WERI-Rb-1 (cell line): ENCODE measurements around the gene FAM161B.
"Not testable (repeated sequence)": the region's sequence is repeated elsewhere in the genome, so short reads cannot be mapped to it uniquely, and the experiment has no call there.

Experiments used
- DNase-seq: peaks from one replicate; pipeline ENCODE4 v3.0.0-alpha.2; 2020
- H3K27ac ChIP-seq: fragments of 250-450 bp; sonication (Bioruptor Pico); 2 replicates; pipeline ENCODE4 v1.5.1; 2020; ENCODE audit warnings: mild to moderate bottlenecking, moderate library complexity
- H3K27me3 ChIP-seq: fragments of 250-450 bp; sonication (Bioruptor Pico); 2 replicates; pipeline ENCODE4 v1.5.1; 2021; ENCODE audit warnings: mild to moderate bottlenecking, low read depth, moderate library complexity; ENCODE audit not compliant: insufficient read depth, severe bottlenecking
- H3K36me3 ChIP-seq: fragments of 250-450 bp; sonication (Bioruptor Pico); 2 replicates; pipeline ENCODE4 v1.5.1; 2020; ENCODE audit warnings: mild to moderate bottlenecking, moderate library complexity
- H3K4me3 ChIP-seq: 2 replicates; pipeline ENCODE4 v1.5.1; 2011; ENCODE audit warnings: low read depth, mild to moderate bottlenecking, control low read depth, low read length
- H3K9me3 ChIP-seq: fragments of 250-450 bp; sonication (Bioruptor Pico); 2 replicates; pipeline ENCODE4 v1.5.1; 2021; ENCODE audit warnings: mild to moderate bottlenecking, moderate library complexity; ENCODE audit not compliant: severe bottlenecking
- CTCF ChIP-seq: IDR thresholded peaks from 2 replicates; pipeline ENCODE4 v1.5.1; 2011; ENCODE audit warnings: low read depth, mild to moderate bottlenecking, control low read depth, inconsistent platforms, low read length

Gene FAM161B

GRCh38 chr14:73995977-73996378, 46.1 kb upstream of the FAM161B start:
- Histone ChIP-seq H3K27ac (no peak overlapping the region), H3K36me3 (no peaks in the 10 kb centered on the region), H3K4me3 (no peak overlapping the region), H3K9me3 (no peaks in the 10 kb centered on the region), H3K27me3 (no peaks in the 10 kb centered on the region)
- DNase-seq, result no peak
- TF ChIP-seq CTCF, result no peak

DNA sequence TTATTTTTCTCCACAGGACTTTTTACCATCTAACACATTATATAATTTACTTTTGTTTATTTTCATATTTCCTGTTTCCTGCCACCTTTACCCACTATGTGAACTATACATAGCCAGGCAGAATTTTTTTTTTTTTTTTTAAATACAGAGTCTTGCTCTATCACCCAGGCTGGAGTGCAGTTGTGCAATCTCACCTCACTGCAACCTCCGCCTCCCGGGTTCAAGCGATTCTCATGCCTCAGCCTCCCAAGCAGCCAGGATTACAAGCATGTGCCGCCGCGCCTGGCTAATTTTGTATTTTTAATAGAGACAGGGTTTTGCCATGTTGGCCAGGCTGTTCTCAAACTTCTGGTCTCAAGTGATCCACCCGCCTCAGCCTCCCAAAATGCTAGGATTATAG, 45.0 kb upstream of the FAM161B start:
- not testable (repeated sequence) for H3K27me3 ChIP-seq, H3K4me3 ChIP-seq, H3K27ac ChIP-seq, DNase-seq, H3K9me3 ChIP-seq, H3K36me3 ChIP-seq

- DNase-seq, result no peak
- H3K27me3 ChIP-seq, result no peaks in the 10 kb centered on the region
- H3K27ac ChIP-seq, result no peak overlapping the region
- TF ChIP-seq CTCF, result no peak
- H3K9me3 ChIP-seq, result no peaks in the 10 kb centered on the region
- H3K4me3 ChIP-seq, result no peak overlapping the region
- no peaks in the 10 kb centered on the region for H3K36me3 ChIP-seq
These were observed 41.2 kb upstream of the FAM161B start for GRCh38 chr14:73991092-73991491.

DNA sequence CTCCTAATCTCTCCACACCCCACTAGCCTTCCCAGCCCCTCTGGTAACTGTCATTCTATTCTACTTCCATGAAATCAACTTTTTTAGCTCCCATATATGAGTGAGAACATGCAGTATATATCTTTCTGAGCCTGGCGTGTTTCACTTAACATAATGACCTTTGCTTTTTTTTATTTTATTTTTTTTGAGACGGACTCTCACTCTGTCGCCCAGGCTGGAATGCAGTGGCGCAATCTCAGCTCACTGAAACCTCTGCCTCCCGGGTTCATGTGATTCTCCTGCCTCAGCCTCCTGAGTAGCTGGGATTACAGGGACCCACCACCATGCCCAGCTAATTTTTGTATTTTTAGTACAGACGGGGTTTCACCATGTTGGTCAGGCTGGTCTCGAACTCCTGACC, 38.8 kb upstream of the FAM161B start:
- H3K9me3 ChIP-seq, H3K27ac ChIP-seq, H3K27me3 ChIP-seq, H3K36me3 ChIP-seq, H3K4me3 ChIP-seq, DNase-seq: not testable (repeated sequence)

- Histone ChIP-seq H3K36me3 (no peaks in the 10 kb centered on the region), H3K27me3 (no peaks in the 10 kb centered on the region), H3K27ac (no peak overlapping the region), H3K9me3 (no peaks in the 10 kb centered on the region), H3K4me3 (no peak overlapping the region)
- no peak for DNase-seq
- TF ChIP-seq CTCF, result no peak
These were observed 38.2 kb upstream of the FAM161B start for GRCh38 chr14:73988065-73988464.

- H3K36me3 ChIP-seq, result no peaks in the 10 kb centered on the region
- no peak for DNase-seq
These were observed 28.0 kb upstream of the FAM161B start for GRCh38 chr14:73977896-73978295.

DNA sequence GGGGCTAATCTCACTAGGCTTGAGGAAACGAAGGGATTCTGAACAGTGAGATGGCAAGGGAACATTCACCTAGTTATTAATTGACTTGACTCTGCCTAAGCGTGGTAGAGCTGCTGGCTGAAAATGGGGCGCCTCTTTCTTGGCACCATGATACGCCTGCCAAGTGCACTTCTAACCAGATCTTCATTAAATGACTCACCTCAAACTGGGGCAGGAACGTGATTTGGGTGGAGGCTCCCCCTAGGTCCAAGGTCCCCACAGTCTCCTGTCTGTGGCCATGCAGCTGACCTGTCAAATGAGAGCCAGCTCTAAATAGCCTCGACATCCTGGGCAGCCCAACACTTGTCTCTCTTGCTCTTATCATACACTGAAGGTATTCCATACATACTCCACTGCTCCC, 26.2 kb upstream of the FAM161B start:
- Histone ChIP-seq H3K9me3 (no peaks in the 10 kb centered on the region), H3K4me3 (no peak overlapping the region), H3K36me3 (no peaks in the 10 kb centered on the region), H3K27ac (no peak overlapping the region), H3K27me3 (no peaks in the 10 kb centered on the region)
- no peak for DNase-seq
- TF ChIP-seq CTCF, result no peak

More at GRCh38 chr14:73977896-73978295, 28.0 kb upstream of the FAM161B start:
- TF ChIP-seq CTCF, result no peak
- no peaks in the 10 kb centered on the region for H3K9me3 ChIP-seq
- H3K27ac ChIP-seq, result no peak overlapping the region
- H3K4me3 ChIP-seq, result no peak overlapping the region
- no peaks in the 10 kb centered on the region for H3K27me3 ChIP-seq
